Lung (tissue), 5 donors: ENCODE measurements around the gene DNAJC9. TPM values are rescaled to one million over a fixed set of nuclear protein-coding genes. Genes with fewer than 3 reads are reported as not detected.

ENCODE experiments used
- polyA plus RNA-seq, 2 donors: library from polyadenylated mRNA; stranded (reverse); fragments of 200-250 nt; gene quantifications; one replicate each; pipeline ENCODE4 v1.2.1, GENCODE V29; 2013
- small RNA-seq: library from RNA; depleted of rRNA; stranded (forward); fragments of <200 nt; gene quantifications from one replicate; pipeline ENCODE3, GENCODE V24; 2014; ENCODE audit warnings: low replicate concordance
- total RNA-seq, 2 donors: library from RNA; depleted of rRNA in 1 of 2; stranded (reverse); fragments of >200 nt in 1 of 2; gene quantifications; one replicate each; pipeline ENCODE4 v1.2.1, GENCODE V29; 2014 to 2021
- donor health status: Bipolar disorder and iron deficiency.
- donor health status: healthy.
- donor health status: DM: yes; HTN: yes; CAD: no.

The DNAJC9 gene
- total and polyA plus RNA-seq, 4 donors = 7.5 to 21.0 (median 11.5) TPM

Small RNAs within 50 kb of the gene (small RNA-seq; reads per million reads assigned to genes)
- gene RF00019 (not detected), gene RNU6-833P (not detected)

Other genes starting within 250 kb of the DNAJC9 start
- 10 to 100 TPM; 29.2 to 71.0 TPM for gene P4HA1, start 150.4 kb downstream of the DNAJC9 start, total RNA-seq
- 10 to 100 TPM; 10.5 to 35.1 TPM for gene P4HA1, start 150.4 kb downstream of the DNAJC9 start, polyA plus RNA-seq
- gene NUDT13, start 136.8 kb downstream of the DNAJC9 start, total RNA-seq = 1 to 10 TPM; 2.4 to 3.8 TPM
- gene NUDT13, start 136.8 kb downstream of the DNAJC9 start, polyA plus RNA-seq = 1 to 10 TPM; 1.4 to 4.2 TPM
- gene ECD, start 79.2 kb downstream of the DNAJC9 start, total RNA-seq = 10 to 100 TPM; 19.2 to 29.5 TPM
- gene ECD, start 79.2 kb downstream of the DNAJC9 start, polyA plus RNA-seq = 10 to 100 TPM; 11.2 to 12.4 TPM
- 10 to 100 TPM; 19.0 to 35.9 TPM for gene FAM149B1, start 79.1 kb downstream of the DNAJC9 start, total RNA-seq
- gene FAM149B1, start 79.1 kb downstream of the DNAJC9 start, polyA plus RNA-seq = 10 to 100 TPM; 10.7 to 17.1 TPM
- gene MRPS16, start 5.4 kb upstream of the DNAJC9 start, total RNA-seq = 10 to 100 TPM; 32.7 to 96.1 TPM
- gene MRPS16, start 5.4 kb upstream of the DNAJC9 start, polyA plus RNA-seq = 10 to 100 TPM; 61.4 to 65.3 TPM
- 10 to 100 TPM; 11.2 to 17.2 TPM for gene CFAP70, start 111.6 kb upstream of the DNAJC9 start, total RNA-seq
- 1 to 10 TPM; 3.5 to 6.0 TPM for gene CFAP70, start 111.6 kb upstream of the DNAJC9 start, polyA plus RNA-seq
- gene ANXA7, start 166.8 kb upstream of the DNAJC9 start, total RNA-seq = 100 to 1,000 TPM in 1 of 2 donors, 10 to 100 TPM in 1; 76.7 to 134 TPM
- 100 to 1,000 TPM in 1 of 2 donors, 10 to 100 TPM in 1; 59.3 to 121 TPM for gene ANXA7, start 166.8 kb upstream of the DNAJC9 start, polyA plus RNA-seq
- 1 to 10 TPM; 2.3 to 4.1 TPM for gene MSS51, start 186.3 kb upstream of the DNAJC9 start, total RNA-seq
- 1 to 10 TPM in 1 of 2 donors, under 1 TPM in 1; 0.74 to 3.0 TPM for gene MSS51, start 186.3 kb upstream of the DNAJC9 start, polyA plus RNA-seq
- 10 to 100 TPM; 34.9 to 65.0 TPM for gene PPP3CB, start 248.8 kb upstream of the DNAJC9 start, total RNA-seq
- 10 to 100 TPM; 21.5 to 22.0 TPM for gene PPP3CB, start 248.8 kb upstream of the DNAJC9 start, polyA plus RNA-seq